A549 (cell line): Measurements from ENCODE around the gene RTEL1.
A peak's percentile ranks its signal among the peaks of the same experiment; 100 is the strongest.

ENCODE experiments used
- CHD4 ChIP-seq: fragments of 200-600 bp; sonication (generic); IDR thresholded peaks from 2 replicates; pipeline ENCODE4 v1.6.1; 2016; ENCODE audit warnings: antibody characterized with exemption, mild to moderate bottlenecking, borderline replicate concordance
- EHMT2 ChIP-seq: fragments of 200-600 bp; sonication (generic); IDR thresholded peaks from 2 replicates; pipeline ENCODE4 v1.6.1; 2016; ENCODE audit warnings: antibody characterized with exemption, low read depth, mild to moderate bottlenecking, moderate library complexity
- EP300 ChIP-seq, 2 experiments: fragments of >200 bp; sonication (Bioruptor Twin); formaldehyde crosslinking; IDR thresholded peaks; 2 replicates in 1 of 2; 3 replicates in 1 of 2; pipeline ENCODE4 v1.6.1; 2016 to 2017
- NPAS2 ChIP-seq: fragments of 250-450 bp; sonication (Bioruptor Pico); IDR thresholded peaks from 2 replicates; pipeline ENCODE4 v1.8.0; 2022; ENCODE audit warnings: mild to moderate bottlenecking, moderate library complexity, borderline replicate concordance
- POLR2A ChIP-seq: IDR thresholded peaks from 2 replicates; pipeline ENCODE4 v1.6.1; 2012; ENCODE audit warnings: mild to moderate bottlenecking, low read length
- SMC3 ChIP-seq: fragments of >200 bp; sonication (Bioruptor Twin); formaldehyde crosslinking; IDR thresholded peaks from 3 replicates; pipeline ENCODE4 v1.6.1; 2018; ENCODE audit warnings: inconsistent platforms
- ZFP36 ChIP-seq: fragments of 450-650 bp; IDR thresholded peaks from 2 replicates; pipeline ENCODE4 v1.6.1; 2014; ENCODE audit warnings: borderline replicate concordance; ENCODE audit not compliant: partially characterized antibody
- TF ChIP-seq, protein P1 (sequence below): fragments of >200 bp; sonication (Bioruptor Twin); formaldehyde crosslinking; IDR thresholded peaks from 3 replicates; pipeline ENCODE4 v1.5.1; 2016
- TF ChIP-seq, protein P2 (sequence below): IDR thresholded peaks from 2 replicates; pipeline ENCODE4 v1.6.1; 2012

DNA sequence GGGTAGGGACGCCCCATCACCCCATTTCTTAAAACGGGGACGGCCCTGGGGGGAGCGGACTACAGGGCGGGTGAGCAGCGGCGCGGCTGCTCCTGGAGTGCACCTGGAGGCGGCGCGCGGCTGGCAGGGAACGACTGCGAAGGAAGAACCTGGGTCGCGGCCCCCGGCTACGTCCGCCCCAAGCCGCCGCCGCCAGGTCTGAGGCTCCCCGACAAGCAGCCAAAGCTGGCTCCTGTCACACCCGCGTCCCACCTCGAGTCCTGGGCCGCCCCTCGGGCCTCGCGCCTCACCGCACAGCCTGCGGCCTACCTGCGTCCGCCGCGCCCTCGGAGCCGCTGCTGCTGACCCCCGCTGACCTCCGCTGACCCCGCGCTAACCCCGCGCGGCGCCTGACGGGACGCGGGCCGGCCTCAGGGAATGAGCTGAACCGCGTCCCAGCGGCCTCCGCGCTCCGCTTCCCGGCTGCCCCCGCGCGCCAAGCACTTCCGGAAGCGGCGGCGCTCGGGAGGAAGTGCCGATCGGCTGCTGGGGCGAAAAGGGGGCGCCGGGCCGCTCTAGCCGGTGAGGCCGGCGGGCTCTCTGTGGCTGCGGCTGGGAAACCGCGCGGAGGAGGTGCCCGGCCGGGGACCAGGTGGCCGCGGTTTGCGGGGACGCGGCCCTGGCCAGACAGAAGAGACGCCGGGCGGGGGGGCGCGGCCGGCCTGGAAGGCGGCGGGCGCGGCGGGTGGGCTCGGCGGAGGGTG, 49.6 kb downstream of the RTEL1 start, which contains the start of the genes ARFRP1 and ZGPAT:
- TF ChIP-seq, protein P1, sequence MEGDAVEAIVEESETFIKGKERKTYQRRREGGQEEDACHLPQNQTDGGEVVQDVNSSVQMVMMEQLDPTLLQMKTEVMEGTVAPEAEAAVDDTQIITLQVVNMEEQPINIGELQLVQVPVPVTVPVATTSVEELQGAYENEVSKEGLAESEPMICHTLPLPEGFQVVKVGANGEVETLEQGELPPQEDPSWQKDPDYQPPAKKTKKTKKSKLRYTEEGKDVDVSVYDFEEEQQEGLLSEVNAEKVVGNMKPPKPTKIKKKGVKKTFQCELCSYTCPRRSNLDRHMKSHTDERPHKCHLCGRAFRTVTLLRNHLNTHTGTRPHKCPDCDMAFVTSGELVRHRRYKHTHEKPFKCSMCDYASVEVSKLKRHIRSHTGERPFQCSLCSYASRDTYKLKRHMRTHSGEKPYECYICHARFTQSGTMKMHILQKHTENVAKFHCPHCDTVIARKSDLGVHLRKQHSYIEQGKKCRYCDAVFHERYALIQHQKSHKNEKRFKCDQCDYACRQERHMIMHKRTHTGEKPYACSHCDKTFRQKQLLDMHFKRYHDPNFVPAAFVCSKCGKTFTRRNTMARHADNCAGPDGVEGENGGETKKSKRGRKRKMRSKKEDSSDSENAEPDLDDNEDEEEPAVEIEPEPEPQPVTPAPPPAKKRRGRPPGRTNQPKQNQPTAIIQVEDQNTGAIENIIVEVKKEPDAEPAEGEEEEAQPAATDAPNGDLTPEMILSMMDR = no peak
- TF ChIP-seq EHMT2 = no peak
- TF ChIP-seq CHD4 = no peak
- no peak for TF ChIP-seq EP300 (IDR thresholded peaks at IDR 0.05)
- TF ChIP-seq ZFP36 = no peak
- no peak for TF ChIP-seq SMC3
- TF ChIP-seq, protein P2, sequence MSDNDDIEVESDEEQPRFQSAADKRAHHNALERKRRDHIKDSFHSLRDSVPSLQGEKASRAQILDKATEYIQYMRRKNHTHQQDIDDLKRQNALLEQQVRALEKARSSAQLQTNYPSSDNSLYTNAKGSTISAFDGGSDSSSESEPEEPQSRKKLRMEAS = peak; percentile 69
- peak; percentile 40 for TF ChIP-seq POLR2A
- no peak for TF ChIP-seq NPAS2 (CRISPR knock-in tag)
